H9 (cell line): ENCODE results near the gene USP13. TPM values are rescaled to one million over a fixed set of nuclear protein-coding genes. Genes with fewer than 3 reads are reported as not detected.

Experiments
- DNase-seq: peaks from one replicate; pipeline ENCODE4 v3.0.0-alpha.2; 2017
- H2AFZ ChIP-seq: one replicate; pipeline ENCODE4 v1.6.1; 2013; ENCODE audit warnings: mild to moderate bottlenecking, low read length, control low read depth, moderate library complexity
- H2AK5ac ChIP-seq: 2 replicates; pipeline ENCODE4 v1.6.1; 2013; ENCODE audit warnings: low read length, control low read depth, mixed read lengths; ENCODE audit not compliant: insufficient read length
- H2BK120ac ChIP-seq: one replicate; pipeline ENCODE4 v1.6.1; 2013; ENCODE audit warnings: low read depth, mild to moderate bottlenecking, low read length, control low read depth, inconsistent platforms; ENCODE audit not compliant: poor library complexity, severe bottlenecking
- H2BK12ac ChIP-seq: 2 replicates; pipeline ENCODE4 v1.6.1; 2013; ENCODE audit warnings: low read length, control low read depth, mixed read lengths, low read depth; ENCODE audit not compliant: insufficient read length
- H2BK15ac ChIP-seq: 2 replicates; pipeline ENCODE4 v1.6.1; 2013; ENCODE audit warnings: low read depth, low read length, control low read depth
- H2BK20ac ChIP-seq: one replicate; pipeline ENCODE4 v1.6.1; 2013; ENCODE audit warnings: low read depth, mild to moderate bottlenecking, low read length, control low read depth, inconsistent platforms; ENCODE audit not compliant: poor library complexity, severe bottlenecking
- H2BK5ac ChIP-seq: 2 replicates; pipeline ENCODE4 v1.6.1; 2013; ENCODE audit warnings: low read length, control low read depth, mixed read lengths; ENCODE audit not compliant: insufficient read length
- H3K14ac ChIP-seq: 2 replicates; pipeline ENCODE4 v1.6.1; 2013; ENCODE audit warnings: low read length, control low read depth; ENCODE audit not compliant: insufficient read depth
- H3K18ac ChIP-seq: 2 replicates; pipeline ENCODE4 v1.6.1; 2013; ENCODE audit warnings: low read depth, mild to moderate bottlenecking, mixed read lengths, low read length, control low read depth; ENCODE audit not compliant: insufficient read length
- H3K23ac ChIP-seq: 2 replicates; pipeline ENCODE4 v1.6.1; 2013; ENCODE audit warnings: low read length, control low read depth, mixed read lengths, low read depth; ENCODE audit not compliant: insufficient read length
- H3K23me2 ChIP-seq: 2 replicates; pipeline ENCODE4 v1.6.1; 2013; ENCODE audit warnings: low read depth, mild to moderate bottlenecking, mixed read lengths, low read length, control low read depth; ENCODE audit not compliant: insufficient read length, poor library complexity, severe bottlenecking
- H3K27ac ChIP-seq: 2 replicates; pipeline ENCODE4 v1.5.1; 2013; ENCODE audit warnings: low read length, control low read depth, mixed read lengths, low read depth; ENCODE audit not compliant: insufficient read length
- H3K27me3 ChIP-seq: 2 replicates; pipeline ENCODE4 v1.6.1; 2013; ENCODE audit warnings: low read length, control low read depth, inconsistent platforms; ENCODE audit not compliant: insufficient read depth
- H3K4ac ChIP-seq: 2 replicates; pipeline ENCODE4 v1.6.1; 2013; ENCODE audit warnings: low read depth, mild to moderate bottlenecking, control low read depth, inconsistent platforms, low read length, moderate library complexity
- H3K4me1 ChIP-seq: 2 replicates; pipeline ENCODE4 v1.6.1; 2013; ENCODE audit warnings: low read length, control low read depth, inconsistent platforms; ENCODE audit not compliant: insufficient read depth
- H3K4me2 ChIP-seq: 2 replicates; pipeline ENCODE4 v1.6.1; 2013; ENCODE audit warnings: low read length, control low read depth, mixed read lengths; ENCODE audit not compliant: insufficient read length, insufficient read depth
- H3K56ac ChIP-seq: 2 replicates; pipeline ENCODE4 v1.6.1; 2013; ENCODE audit warnings: low read depth, mild to moderate bottlenecking, mixed read lengths, low read length, control low read depth; ENCODE audit not compliant: insufficient read length
- H3K79me1 ChIP-seq: 2 replicates; pipeline ENCODE4 v1.6.1; 2013; ENCODE audit warnings: low read depth, mild to moderate bottlenecking, moderate library complexity, low read length, control low read depth, inconsistent platforms; ENCODE audit not compliant: insufficient read depth, poor library complexity, severe bottlenecking
- H3K79me2 ChIP-seq: 2 replicates; pipeline ENCODE4 v1.6.1; 2013; ENCODE audit warnings: low read length, control low read depth, inconsistent platforms; ENCODE audit not compliant: insufficient read depth
- H3K9ac ChIP-seq: 2 replicates; pipeline ENCODE4 v1.6.1; 2013; ENCODE audit warnings: low read length, control low read depth, mixed read lengths; ENCODE audit not compliant: insufficient read length; ENCODE audit errors: extremely low read depth
- H3K9me3 ChIP-seq: one replicate; pipeline ENCODE4 v1.6.1; 2013; ENCODE audit warnings: low read depth, low read length, inconsistent platforms; ENCODE audit not compliant: control insufficient read depth
- H3T11ph ChIP-seq: one replicate; pipeline ENCODE4 v1.6.1; 2013; ENCODE audit warnings: mild to moderate bottlenecking, low read length, control low read depth, inconsistent platforms
- H4K20me1 ChIP-seq: one replicate; pipeline ENCODE4 v1.6.1; 2013; ENCODE audit not compliant: control insufficient read depth, insufficient read length, insufficient read depth
- H4K5ac ChIP-seq: 2 replicates; pipeline ENCODE4 v1.6.1; 2013; ENCODE audit warnings: low read depth, mild to moderate bottlenecking, mixed read lengths, low read length, control low read depth; ENCODE audit not compliant: insufficient read length
- H4K8ac ChIP-seq: replicated peaks from 2 replicates; pipeline ENCODE4 v1.6.1; 2013; ENCODE audit warnings: low read length, control low read depth, mixed read lengths, low read depth; ENCODE audit not compliant: insufficient read length
- H4K91ac ChIP-seq: 2 replicates; pipeline ENCODE4 v1.6.1; 2013; ENCODE audit warnings: low read depth, mild to moderate bottlenecking, moderate library complexity, mixed read lengths, low read length, control low read depth; ENCODE audit not compliant: insufficient read length
- H3K27ac Mint-ChIP-seq, 3 experiments: 2 replicates in 2 of 3; 3 replicates in 1 of 3; pipeline ENCODE4 v1.8.0; 2020 to 2021; ENCODE audit warnings: mixed read lengths in 3 of 3, mild to moderate bottlenecking in 1 of 3, moderate library complexity in 1 of 3
- H3K27me3 Mint-ChIP-seq: 2 replicates; pipeline ENCODE4 v1.8.0; 2021; ENCODE audit warnings: low read depth, mild to moderate bottlenecking, moderate library complexity, mixed read lengths
- H3K36me3 Mint-ChIP-seq, 3 experiments: 2 replicates in 2 of 3; 3 replicates in 1 of 3; pipeline ENCODE4 v1.8.0; 2020 to 2021; ENCODE audit warnings: low read depth in 3 of 3, mixed read lengths in 3 of 3; ENCODE audit not compliant: insufficient read depth in 1 of 3
- H3K4me1 Mint-ChIP-seq, 2 experiments: 2 replicates each; pipeline ENCODE4 v1.8.0; 2020; ENCODE audit warnings: mixed read lengths in 2 of 2
- H3K4me3 Mint-ChIP-seq, 2 experiments: 2 replicates in 1 of 2; 3 replicates in 1 of 2; pipeline ENCODE4 v1.8.0; 2020 to 2021; ENCODE audit warnings: mild to moderate bottlenecking in 2 of 2, mixed read lengths in 2 of 2, moderate library complexity in 1 of 2
- H3K9me3 Mint-ChIP-seq, 2 experiments: 2 replicates in 1 of 2; 3 replicates in 1 of 2; pipeline ENCODE4 v1.8.0; 2020; ENCODE audit warnings: mild to moderate bottlenecking in 2 of 2, mixed read lengths in 2 of 2, moderate library complexity in 1 of 2
- CTCF ChIP-seq: fragments of 200-600 bp; sonication (generic); conservative IDR thresholded peaks from 3 replicates; pipeline ENCODE4 v1.8.0; 2021; ENCODE audit warnings: antibody characterized with exemption, mild to moderate bottlenecking
- WGBS: extraction: QIAGEN DNeasy Blood & Tissue Kit; methylation state at CpG from one replicate; pipeline ENCODE4 v1.1.7; 2013; ENCODE audit warnings: missing lambda C conversion rate, low lambda C conversion rate, mixed read lengths; ENCODE audit not compliant: insufficient read length; ENCODE audit errors: extremely low coverage; 5-methylcytosine and 5-hydroxymethylcytosine counted together
- total RNA-seq: library from RNA; stranded (reverse); gene quantifications from 2 replicates; pipeline ENCODE4 v1.2.1, GENCODE V29; 2021

USP13 gene
- total RNA-seq, 1 experiment from 2014 or later, result 26.7 TPM

GRCh38 chr3:179812096-179812382 is 159.2 kb downstream of the USP13 start:
- Mint-ChIP-seq H3K4me3 (no peak overlapping the region), H3K27me3 (no peaks in the 10 kb centered on the region), H3K27ac (no peak overlapping the region), H3K4me1 (peaks cover 2 to 5% of the 10 kb centered on the region in 2 experiments; a peak in 3 of 4 replicates), H3K36me3 (peaks cover 0 to 2% (median 0%) of the 10 kb centered on the region in 3 experiments; a peak in 1 of 7 replicates), H3K9me3 (no peaks in the 10 kb centered on the region; a peak in 1 of 5 replicates)
- H3K4me1 ChIP-seq, result no peaks in the 10 kb centered on the region
- no peak overlapping the region for H3K14ac ChIP-seq
- no peaks in the 10 kb centered on the region for H3K9me3 ChIP-seq
- H4K8ac ChIP-seq, result no peak overlapping the region
- H2AK5ac ChIP-seq, result no peak overlapping the region
- no peaks in the 10 kb centered on the region for H3K23me2 ChIP-seq
- H2AFZ ChIP-seq, result no peak overlapping the region
- no peak overlapping the region for H2BK120ac ChIP-seq
- H2BK5ac ChIP-seq, result no peak overlapping the region
- DNase-seq, result no peak
- H3K4ac ChIP-seq, result no peak overlapping the region
- no peak overlapping the region for H2BK20ac ChIP-seq
- H2BK12ac ChIP-seq, result no peak overlapping the region
- no peak overlapping the region for H4K5ac ChIP-seq
- no peak overlapping the region for H3T11ph ChIP-seq
- H3K79me2 ChIP-seq, result no peaks in the 10 kb centered on the region
- no peaks in the 10 kb centered on the region for H4K20me1 ChIP-seq
- no peak overlapping the region for H3K18ac ChIP-seq
- H2BK15ac ChIP-seq, result no peak overlapping the region
- no peaks in the 10 kb centered on the region for H3K79me1 ChIP-seq
- WGBS, result no CpG with 5 or more reads among the region's 3 CpGs
- no peak overlapping the region for H3K27ac ChIP-seq
- H3K27me3 ChIP-seq, result no peaks in the 10 kb centered on the region
- no peak overlapping the region for H3K23ac ChIP-seq
- H3K4me2 ChIP-seq, result no peak overlapping the region
- no peak for TF ChIP-seq CTCF
- no peak overlapping the region for H3K56ac ChIP-seq
- H4K91ac ChIP-seq, result no peak overlapping the region
- no peak overlapping the region for H3K9ac ChIP-seq
